Measurements from ENCODE around the gene KIF16B.
"Not testable (repeated sequence)": the region's sequence is repeated elsewhere in the genome, so short reads cannot be mapped to it uniquely, and the experiment has no call there.

The KIF16B gene

DNA sequence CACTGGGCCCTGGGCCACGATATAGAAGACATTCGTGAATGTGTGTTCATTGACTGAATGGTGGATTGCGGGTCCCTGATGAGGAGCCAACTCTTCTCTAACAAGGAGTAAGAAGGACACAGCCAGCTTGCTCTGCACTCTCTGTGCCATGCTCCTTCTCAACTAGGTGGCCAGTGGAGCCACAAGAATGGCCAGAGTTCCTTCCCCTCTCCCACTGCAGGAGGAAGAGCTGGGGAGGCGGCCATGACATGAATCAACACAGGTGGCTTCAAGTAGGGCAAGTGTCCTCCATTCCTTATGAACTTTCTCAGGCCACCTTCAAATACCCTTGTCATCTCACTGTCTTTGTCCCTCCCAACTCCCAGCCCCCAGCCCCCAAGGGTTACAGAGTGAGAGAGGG, 305.7 kb downstream of the KIF16B start:
- TF ChIP-seq, protein P1, sequence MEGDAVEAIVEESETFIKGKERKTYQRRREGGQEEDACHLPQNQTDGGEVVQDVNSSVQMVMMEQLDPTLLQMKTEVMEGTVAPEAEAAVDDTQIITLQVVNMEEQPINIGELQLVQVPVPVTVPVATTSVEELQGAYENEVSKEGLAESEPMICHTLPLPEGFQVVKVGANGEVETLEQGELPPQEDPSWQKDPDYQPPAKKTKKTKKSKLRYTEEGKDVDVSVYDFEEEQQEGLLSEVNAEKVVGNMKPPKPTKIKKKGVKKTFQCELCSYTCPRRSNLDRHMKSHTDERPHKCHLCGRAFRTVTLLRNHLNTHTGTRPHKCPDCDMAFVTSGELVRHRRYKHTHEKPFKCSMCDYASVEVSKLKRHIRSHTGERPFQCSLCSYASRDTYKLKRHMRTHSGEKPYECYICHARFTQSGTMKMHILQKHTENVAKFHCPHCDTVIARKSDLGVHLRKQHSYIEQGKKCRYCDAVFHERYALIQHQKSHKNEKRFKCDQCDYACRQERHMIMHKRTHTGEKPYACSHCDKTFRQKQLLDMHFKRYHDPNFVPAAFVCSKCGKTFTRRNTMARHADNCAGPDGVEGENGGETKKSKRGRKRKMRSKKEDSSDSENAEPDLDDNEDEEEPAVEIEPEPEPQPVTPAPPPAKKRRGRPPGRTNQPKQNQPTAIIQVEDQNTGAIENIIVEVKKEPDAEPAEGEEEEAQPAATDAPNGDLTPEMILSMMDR (IDR thresholded peaks at IDR 0.05; ENCODE audit: insufficient read depth, missing control alignments) = no peak
- FAIRE-seq (no peak), DNase-seq (ENCODE audit: insufficient read length, low spot score) (no peak)

DNA sequence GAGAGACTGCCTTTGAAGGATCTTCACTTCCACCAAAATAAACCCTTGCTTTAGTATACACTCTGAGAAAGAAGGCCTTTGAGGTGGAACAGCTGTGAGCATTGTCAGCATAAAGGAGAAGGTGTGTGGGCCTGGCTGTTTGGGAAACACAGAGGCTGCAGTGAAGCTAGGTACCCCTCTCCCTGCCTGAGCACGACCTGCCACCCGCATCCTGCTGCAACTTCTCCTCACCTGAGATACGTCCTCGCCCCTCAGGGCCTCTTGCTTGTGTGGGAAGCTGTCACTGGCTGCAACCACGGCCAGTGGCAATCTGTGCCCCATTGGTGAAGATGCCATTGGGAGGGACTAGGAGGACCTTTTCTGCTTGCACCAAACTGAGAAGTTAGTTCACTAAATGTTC, 307.9 kb downstream of the KIF16B start:
- TF ChIP-seq, protein P1 (IDR thresholded peaks at IDR 0.05; ENCODE audit: insufficient read depth, missing control alignments) = no peak
- DNase-seq (ENCODE audit: insufficient read length, low spot score) (no peak), FAIRE-seq (no peak)

DNA sequence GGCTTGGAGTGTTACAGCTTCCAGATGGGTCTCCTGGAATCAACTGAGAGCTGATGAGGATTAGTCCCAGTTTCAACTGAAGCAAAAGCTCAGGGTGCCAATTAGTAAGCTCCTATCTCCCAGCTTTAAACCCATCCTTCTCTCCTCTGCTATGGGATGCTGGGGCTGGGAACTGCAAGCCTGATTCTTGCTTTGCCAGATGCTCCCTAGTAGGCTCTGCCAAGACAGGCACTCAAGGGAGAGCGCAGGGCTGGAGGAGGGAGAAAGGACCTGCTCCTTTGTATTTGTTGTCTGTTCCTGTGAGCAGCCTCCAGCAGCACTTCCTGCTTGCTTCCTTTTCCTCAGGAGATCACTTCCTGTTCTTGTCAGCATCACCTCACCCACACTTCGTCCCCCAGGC, 309.7 kb downstream of the KIF16B start:
- DNase-seq (ENCODE audit: insufficient read length, low spot score) (no peak), FAIRE-seq (no peak)
- TF ChIP-seq, protein P1 (IDR thresholded peaks at IDR 0.05; ENCODE audit: insufficient read depth, missing control alignments) = no peak

DNA sequence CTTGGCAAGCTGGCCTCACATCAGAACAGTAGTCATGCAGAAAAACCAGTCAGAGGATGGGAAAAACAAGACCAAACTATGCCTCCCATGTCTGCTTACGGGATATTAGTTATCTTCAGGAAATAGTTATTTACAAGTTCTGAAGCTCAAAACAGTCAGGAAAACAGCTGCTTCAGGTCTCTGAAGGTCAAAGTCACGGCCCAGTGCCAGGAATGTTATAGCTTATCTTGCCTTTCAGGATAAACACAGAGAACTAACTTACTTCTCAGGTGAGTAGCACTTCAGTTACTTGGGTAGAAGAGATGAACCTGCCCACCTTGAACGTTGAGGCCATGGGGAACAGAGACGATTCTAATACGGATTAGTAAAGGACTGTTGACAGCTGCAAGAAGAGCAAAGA, 310.7 kb downstream of the KIF16B start:
- TF ChIP-seq, protein P1 (IDR thresholded peaks at IDR 0.05; ENCODE audit: insufficient read depth, missing control alignments) = no peak
- FAIRE-seq (no peak), DNase-seq (ENCODE audit: insufficient read length, low spot score) (no peak)

DNA sequence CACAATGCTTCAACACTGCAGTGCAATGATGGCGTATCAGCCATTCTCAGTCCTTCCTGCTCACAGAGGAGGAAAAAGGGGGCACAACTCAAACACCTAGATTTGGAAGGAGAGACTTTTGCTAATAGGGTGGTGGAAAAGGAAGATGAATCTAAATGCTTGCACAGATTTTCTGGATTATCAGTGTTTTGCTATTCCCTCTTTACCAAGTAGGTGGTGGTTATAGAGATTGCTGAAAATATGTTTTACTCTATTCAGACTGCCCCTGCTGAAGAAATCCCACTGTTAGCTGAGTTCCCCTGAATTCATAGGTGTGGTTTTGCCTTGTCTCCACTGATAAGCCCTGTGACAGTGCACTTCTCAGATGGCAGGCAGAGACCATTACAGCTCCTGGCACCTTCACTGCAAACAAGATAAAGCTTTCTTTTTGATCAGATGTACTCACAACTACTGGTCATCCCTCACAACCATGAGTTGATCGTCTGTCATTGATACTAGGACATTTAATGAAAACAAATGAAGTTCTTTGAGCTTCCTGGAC, 311.4 kb downstream of the KIF16B start:
- TF ChIP-seq, protein P1 (IDR thresholded peaks at IDR 0.05; ENCODE audit: insufficient read depth, missing control alignments) = no peak
- FAIRE-seq = no peak

DNA sequence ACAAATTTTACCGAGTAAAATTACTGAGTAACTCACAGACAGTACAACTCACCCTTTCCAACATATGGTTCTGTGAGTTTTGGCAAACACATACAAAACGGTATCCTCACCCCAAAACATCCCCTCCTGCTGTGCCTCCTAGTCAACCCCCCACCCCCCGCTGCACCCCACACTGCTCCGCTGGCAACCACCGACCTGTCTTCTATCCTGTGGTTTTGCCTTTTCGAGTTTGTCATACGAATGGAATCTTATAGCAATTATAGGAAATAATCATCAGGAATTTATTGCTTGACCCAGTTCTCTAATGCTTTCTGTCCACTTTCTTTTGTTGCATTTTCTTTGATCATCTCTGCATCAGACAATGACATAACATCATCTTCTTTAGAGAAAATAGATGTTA, 312.3 kb downstream of the KIF16B start:
- TF ChIP-seq, protein P1 (IDR thresholded peaks at IDR 0.05; ENCODE audit: insufficient read depth, missing control alignments) = no peak
- FAIRE-seq (no peak), DNase-seq (ENCODE audit: insufficient read length, low spot score) (no peak)

More for the DNA sequence above, 311.4 kb downstream of the KIF16B start:
- DNase-seq (ENCODE audit: insufficient read length, low spot score) = no peak

DNA sequence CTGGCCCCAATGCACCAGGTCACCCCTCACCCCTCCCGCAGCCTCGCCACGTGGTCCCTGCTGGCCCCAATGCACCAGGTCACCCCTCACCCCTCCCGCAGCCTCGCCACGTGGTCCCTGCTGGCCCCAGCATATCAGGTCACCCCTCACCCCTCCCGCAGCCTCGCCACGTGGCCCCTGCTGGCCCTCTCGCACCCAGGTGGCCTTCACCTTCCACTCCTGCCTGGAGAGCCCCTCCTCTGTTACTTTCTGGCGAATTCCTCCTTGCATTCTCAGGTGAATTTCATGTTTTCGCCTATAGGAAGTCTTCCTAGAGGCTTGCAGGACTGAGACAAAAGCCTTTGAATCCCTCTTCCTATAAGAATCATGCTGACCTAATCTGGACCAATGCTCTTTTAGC, 313.1 kb downstream of the KIF16B start:
- FAIRE-seq; DNase-seq (ENCODE audit: insufficient read length, low spot score): not testable (repeated sequence)

DNA sequence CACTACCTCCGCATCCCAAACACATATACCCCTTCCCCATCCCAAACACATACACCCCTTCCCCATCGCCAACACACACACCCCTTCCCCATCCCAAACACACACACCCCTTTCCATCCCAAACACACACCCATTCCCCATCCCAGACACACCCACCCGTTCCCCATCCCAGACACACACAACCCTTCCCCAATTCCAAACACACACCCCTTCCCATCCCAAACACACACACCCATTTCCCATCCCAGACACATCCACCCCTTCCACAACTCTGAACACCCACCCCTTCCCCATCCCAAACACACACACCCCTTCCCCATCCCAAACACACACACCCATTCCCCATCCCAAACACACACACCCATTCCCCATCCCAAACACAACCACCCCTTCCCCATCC, 314.5 kb downstream of the KIF16B start:
- TF ChIP-seq, protein P1 (IDR thresholded peaks at IDR 0.05; ENCODE audit: insufficient read depth, missing control alignments) = no peak
- no peak for FAIRE-seq
- no peak for DNase-seq (ENCODE audit: insufficient read length, low spot score)
